Measurements from ENCODE around the gene EMC8.

The EMC8 gene

GRCh38 chr16:85846461-85846860, 47.1 kb upstream of the EMC8 start:
- no peak for TF ChIP-seq EZH2phosphoT487 (IDR thresholded peaks at IDR 0.05; ENCODE audit: low read depth)
- no peak for TF ChIP-seq CTCF (IDR thresholded peaks at IDR 0.05; ENCODE audit: low read depth, low read length)
- no peak overlapping the region for H3K4me2 ChIP-seq (ENCODE audit: low read length)
- no peak overlapping the region for H3K9ac ChIP-seq (ENCODE audit: low read length)
- no peaks in the 10 kb centered on the region for H3K9me3 ChIP-seq (ENCODE audit: insufficient read depth, low read length)
- no peak overlapping the region for H3K27ac ChIP-seq (ENCODE audit: low read length)
- no peak overlapping the region for H3K4me3 ChIP-seq (ENCODE audit: low read length)
- H4K20me1 ChIP-seq (ENCODE audit: insufficient read depth, low read length), result no peaks in the 10 kb centered on the region
- no peaks in the 10 kb centered on the region for H3K36me3 ChIP-seq (replicated peaks; ENCODE audit: low read depth, low read length)
- peaks cover 22% of the 10 kb centered on the region for H3K27me3 ChIP-seq (ENCODE audit: low read depth, low read length)
- no peaks in the 10 kb centered on the region for H3K79me2 ChIP-seq (ENCODE audit: low read length)
- H3K4me1 ChIP-seq (ENCODE audit: low read length), result peaks cover 12% of the 10 kb centered on the region
- H2AFZ ChIP-seq (ENCODE audit: low read depth, low read length), result no peak overlapping the region

- Histone ChIP-seq H3K9me3 (ENCODE audit: insufficient read depth, low read length) (no peaks in the 10 kb centered on the region), H4K20me1 (ENCODE audit: insufficient read depth, low read length) (no peaks in the 10 kb centered on the region), H3K79me2 (ENCODE audit: low read length) (no peaks in the 10 kb centered on the region), H3K4me3 (ENCODE audit: low read length) (no peak overlapping the region), H3K9ac (ENCODE audit: low read length) (no peak overlapping the region), H3K4me1 (ENCODE audit: low read length) (no peaks in the 10 kb centered on the region), H3K4me2 (ENCODE audit: low read length) (no peak overlapping the region), H3K27me3 (ENCODE audit: low read depth, low read length) (peaks cover 17% of the 10 kb centered on the region), H3K27ac (ENCODE audit: low read length) (no peak overlapping the region), H2AFZ (ENCODE audit: low read depth, low read length) (no peak overlapping the region), H3K36me3 (replicated peaks; ENCODE audit: low read depth, low read length) (no peaks in the 10 kb centered on the region)
- TF ChIP-seq CTCF (IDR thresholded peaks at IDR 0.05; ENCODE audit: low read depth, low read length) (no peak), EZH2phosphoT487 (IDR thresholded peaks at IDR 0.05; ENCODE audit: low read depth) (no peak)
These were observed 45.9 kb upstream of the EMC8 start for GRCh38 chr16:85845266-85845665.

GRCh38 chr16:85844786-85845185, 45.4 kb upstream of the EMC8 start:
- Histone ChIP-seq H3K36me3 (replicated peaks; ENCODE audit: low read depth, low read length) (no peaks in the 10 kb centered on the region), H3K4me1 (ENCODE audit: low read length) (no peaks in the 10 kb centered on the region), H4K20me1 (ENCODE audit: insufficient read depth, low read length) (no peaks in the 10 kb centered on the region), H2AFZ (ENCODE audit: low read depth, low read length) (no peak overlapping the region), H3K27ac (ENCODE audit: low read length) (no peak overlapping the region), H3K9me3 (ENCODE audit: insufficient read depth, low read length) (no peaks in the 10 kb centered on the region), H3K79me2 (ENCODE audit: low read length) (no peaks in the 10 kb centered on the region), H3K4me3 (ENCODE audit: low read length) (no peak overlapping the region), H3K9ac (ENCODE audit: low read length) (no peak overlapping the region), H3K27me3 (ENCODE audit: low read depth, low read length) (peaks cover 15% of the 10 kb centered on the region), H3K4me2 (ENCODE audit: low read length) (no peak overlapping the region)
- no peak for TF ChIP-seq EZH2phosphoT487 (IDR thresholded peaks at IDR 0.05; ENCODE audit: low read depth)
- TF ChIP-seq CTCF (IDR thresholded peaks at IDR 0.05; ENCODE audit: low read depth, low read length), result no peak

GRCh38 chr16:85844169-85844481, 44.8 kb upstream of the EMC8 start:
- no peaks in the 10 kb centered on the region for H3K9me3 ChIP-seq (ENCODE audit: insufficient read depth, low read length)
- H3K27me3 ChIP-seq (ENCODE audit: low read depth, low read length), result peaks cover 9% of the 10 kb centered on the region
- no peaks in the 10 kb centered on the region for H3K36me3 ChIP-seq (replicated peaks; ENCODE audit: low read depth, low read length)
- TF ChIP-seq EZH2phosphoT487 (IDR thresholded peaks at IDR 0.05; ENCODE audit: low read depth) (no peak), CTCF (IDR thresholded peaks at IDR 0.05; ENCODE audit: low read depth, low read length) (no peak)
- H3K27ac ChIP-seq (ENCODE audit: low read length), result no peak overlapping the region
- H3K9ac ChIP-seq (ENCODE audit: low read length), result no peak overlapping the region
- H3K4me2 ChIP-seq (ENCODE audit: low read length), result no peak overlapping the region
- no peaks in the 10 kb centered on the region for H3K79me2 ChIP-seq (ENCODE audit: low read length)
- H4K20me1 ChIP-seq (ENCODE audit: insufficient read depth, low read length), result no peaks in the 10 kb centered on the region
- H3K4me1 ChIP-seq (ENCODE audit: low read length), result no peaks in the 10 kb centered on the region
- no peak overlapping the region for H3K4me3 ChIP-seq (ENCODE audit: low read length)
- H2AFZ ChIP-seq (ENCODE audit: low read depth, low read length), result no peak overlapping the region

All from OCI-LY3 (cell line).